ENCODE measurements around the gene ANKHD1.

ANKHD1 gene

GRCh38 chr5:140371356-140372151, 30.1 kb upstream of the ANKHD1 start:
- DNase-seq, result no peak

- peak; percentile 32 to 33 for DNase-seq
Observed at GRCh38 chr5:140372971-140373487, 28.6 kb upstream of the ANKHD1 start.

- DNase-seq, result no peak
Observed at GRCh38 chr5:140381351-140381750, 20.3 kb upstream of the ANKHD1 start.

- DNase-seq, result no peak
Observed at GRCh38 chr5:140381972-140382371, 19.7 kb upstream of the ANKHD1 start.

- DNase-seq, result no peak
Observed at GRCh38 chr5:140382866-140383265, 18.8 kb upstream of the ANKHD1 start.

GRCh38 chr5:140383300-140383699, 18.3 kb upstream of the ANKHD1 start:
- DNase-seq, result no peak

GRCh38 chr5:140388052-140388451, 13.6 kb upstream of the ANKHD1 start:
- no peak for DNase-seq

- DNase-seq, result no peak
Observed at GRCh38 chr5:140391312-140391711, 10.3 kb upstream of the ANKHD1 start.

- no peak for DNase-seq
Observed at GRCh38 chr5:140391732-140392131, 9.9 kb upstream of the ANKHD1 start.

GRCh38 chr5:140393738-140394137, 7.9 kb upstream of the ANKHD1 start:
- DNase-seq, result no peak

- no peak for DNase-seq
Observed at GRCh38 chr5:140398379-140398811, 3.2 kb upstream of the ANKHD1 start.

GRCh38 chr5:140399979-140400729, 1.5 kb upstream of the ANKHD1 start:
- DNase-seq, result no peak

GRCh38 chr5:140400730-140401361, 787 bp upstream of the ANKHD1 start:
- DNase-seq, result peak; percentile 70

- DNase-seq, result peak; percentile 28 to 38
Observed at GRCh38 chr5:140402258-140403074, 833 bp downstream of the ANKHD1 start.

GRCh38 chr5:140403613-140404012, 2.0 kb downstream of the ANKHD1 start:
- DNase-seq, result no peak

GRCh38 chr5:140408750-140409241, 7.2 kb downstream of the ANKHD1 start:
- no peak for DNase-seq

- no peak for DNase-seq
Observed at GRCh38 chr5:140413230-140413629, 11.6 kb downstream of the ANKHD1 start.

GRCh38 chr5:140417235-140417634, 15.6 kb downstream of the ANKHD1 start:
- DNase-seq, result no peak

- DNase-seq, result no peak
Observed at GRCh38 chr5:140418862-140419520, 17.4 kb downstream of the ANKHD1 start.

GRCh38 chr5:140420226-140420570, 18.6 kb downstream of the ANKHD1 start:
- no peak for DNase-seq

- no peak for DNase-seq
Observed at GRCh38 chr5:140420665-140421361, 19.2 kb downstream of the ANKHD1 start.

All from stimulated activated CD4-positive, alpha-beta T cell treated with anti-CD3 and anti-CD28 coated beads, Interleukin-2, amount 100 ng/mL, for 48 hours (primary cell).